Calu3 (cell line): ENCODE data around the gene STIM2. TPM values are rescaled to one million over a fixed set of nuclear protein-coding genes. Genes with fewer than 3 reads are reported as not detected.
A peak's percentile ranks its signal among the peaks of the same experiment; 100 is the strongest.
"Not testable (repeated sequence)": the region's sequence is repeated elsewhere in the genome, so short reads cannot be mapped to it uniquely, and the experiment has no call there.

ENCODE experiments used
- BruUV-seq: library from RNA; stranded (reverse); fragments of 400-500 nt; replicated peaks from 2 replicates; lab custom pipeline; 2021; lab: Mats Ljungman, UMichigan
- CTCF ChIA-PET: fragments of 300-600 bp; sonication (Branson Sonifier 250); formaldehyde crosslinking; loops from one replicate; lab custom pipeline; 2022; ENCODE audit warnings: antibody characterized with exemption; lab: Charles Lee
- DNase-seq: peaks from one replicate; pipeline ENCODE4 v3.0.0; 2022
- H3K27ac Mint-ChIP-seq: one replicate; pipeline ENCODE4 v1.8.0; 2022; ENCODE audit warnings: mixed read lengths; ENCODE audit not compliant: unreplicated experiment
- H3K27me3 Mint-ChIP-seq: one replicate; pipeline ENCODE4 v1.8.0; 2022; ENCODE audit warnings: mixed read lengths; ENCODE audit not compliant: unreplicated experiment
- H3K36me3 Mint-ChIP-seq: one replicate; pipeline ENCODE4 v1.8.0; 2022; ENCODE audit warnings: mild to moderate bottlenecking, moderate library complexity, mixed read lengths; ENCODE audit not compliant: insufficient read depth, unreplicated experiment
- H3K4me1 Mint-ChIP-seq: one replicate; pipeline ENCODE4 v1.8.0; 2022; ENCODE audit warnings: mild to moderate bottlenecking, low read depth, mixed read lengths; ENCODE audit not compliant: unreplicated experiment
- H3K4me3 Mint-ChIP-seq: one replicate; pipeline ENCODE4 v1.8.0; 2022; ENCODE audit warnings: mild to moderate bottlenecking, low read depth, moderate library complexity, mixed read lengths; ENCODE audit not compliant: unreplicated experiment
- H3K9me3 Mint-ChIP-seq: one replicate; pipeline ENCODE4 v1.8.0; 2022; ENCODE audit warnings: low read depth, mixed read lengths; ENCODE audit not compliant: unreplicated experiment
- CTCF ChIP-seq: fragments of 200-600 bp; IDR thresholded peaks from one replicate; pipeline ENCODE4 v1.8.0; 2022; ENCODE audit warnings: antibody characterized with exemption; ENCODE audit not compliant: unreplicated experiment
- intact Hi-C: fragments of 100-400 bp; cut with micrococcal nuclease; formaldehyde crosslinking; loops from one replicate; pipeline ENCODE4 v1.10.0; 2022; ENCODE audit not compliant: unreplicated experiment
- total RNA-seq: library from RNA; stranded (reverse); gene quantifications from 2 replicates; pipeline ENCODE4 v1.2.3, GENCODE V29; 2022

Gene STIM2
- total RNA-seq, 1 experiment from 2014 or later = 24.2 TPM

- no peaks in the 10 kb centered on the region for H3K27me3 Mint-ChIP-seq
- no peaks in the 10 kb centered on the region for H3K9me3 Mint-ChIP-seq
- no TSS peak for BruUV-seq
- intact Hi-C loops = no loop called here
- CTCF ChIA-PET = no interaction called here
- DNase-seq = no peak
- H3K27ac Mint-ChIP-seq = no peak overlapping the region
- no peaks in the 10 kb centered on the region for H3K36me3 Mint-ChIP-seq
- TF ChIP-seq CTCF = no peak
- H3K4me3 Mint-ChIP-seq = no peak overlapping the region
- H3K4me1 Mint-ChIP-seq = peaks cover 11% of the 10 kb centered on the region
Observed at GRCh38 chr4:26823583-26823982, 37.1 kb upstream of the STIM2 start.

- Mint-ChIP-seq H3K27ac (no peak overlapping the region), H3K4me3 (no peak overlapping the region), H3K9me3 (no peaks in the 10 kb centered on the region), H3K4me1 (peaks cover 11% of the 10 kb centered on the region), H3K27me3 (no peaks in the 10 kb centered on the region), H3K36me3 (no peaks in the 10 kb centered on the region)
- intact Hi-C loops = no loop called here
- CTCF ChIA-PET = no interaction called here
- TF ChIP-seq CTCF = no peak
- no TSS peak for BruUV-seq
- DNase-seq = no peak
Observed at GRCh38 chr4:26824667-26825066, 36.0 kb upstream of the STIM2 start.

- no TSS peak for BruUV-seq
- intact Hi-C loops = no loop called here
- Mint-ChIP-seq H3K27ac (no peak overlapping the region), H3K4me1 (peaks cover 11% of the 10 kb centered on the region), H3K36me3 (no peaks in the 10 kb centered on the region), H3K9me3 (no peaks in the 10 kb centered on the region), H3K27me3 (no peaks in the 10 kb centered on the region), H3K4me3 (no peak overlapping the region)
- DNase-seq = peak; percentile 3
- TF ChIP-seq CTCF = no peak
- CTCF ChIA-PET = no interaction called here
Observed at GRCh38 chr4:26826721-26827120, 33.9 kb upstream of the STIM2 start.

GRCh38 chr4:26827336-26827735 lies 33.3 kb upstream of the STIM2 start:
- intact Hi-C loops, H3K9me3 Mint-ChIP-seq, H3K4me3 Mint-ChIP-seq, H3K27me3 Mint-ChIP-seq, DNase-seq, H3K27ac Mint-ChIP-seq, H3K36me3 Mint-ChIP-seq, CTCF ChIA-PET, BruUV-seq: not testable (repeated sequence)
- H3K4me1 Mint-ChIP-seq = peaks cover 11% of the 10 kb centered on the region

GRCh38 chr4:26827798-26828197 lies 32.8 kb upstream of the STIM2 start:
- CTCF ChIA-PET = no interaction called here
- Mint-ChIP-seq H3K27ac (no peak overlapping the region), H3K9me3 (no peaks in the 10 kb centered on the region), H3K4me3 (no peak overlapping the region), H3K27me3 (no peaks in the 10 kb centered on the region), H3K36me3 (no peaks in the 10 kb centered on the region), H3K4me1 (peaks cover 11% of the 10 kb centered on the region)
- no peak for DNase-seq
- TF ChIP-seq CTCF = no peak
- no TSS peak for BruUV-seq
- intact Hi-C loops = no loop called here
